Ovary (tissue), 3 donors: Measurements from ENCODE around the gene OARD1.

Experiments
- EP300 ChIP-seq: sonication (generic); formaldehyde crosslinking; IDR thresholded peaks from one replicate; pipeline ENCODE4 v1.6.1; 2017; ENCODE audit warnings: antibody characterized with exemption
- POLR2A ChIP-seq: fragments of 450-650 bp; IDR thresholded peaks from one replicate; pipeline ENCODE4 v1.6.1; 2017; ENCODE audit warnings: antibody characterized with exemption, mild to moderate bottlenecking, moderate library complexity
- TF ChIP-seq, protein P1 (sequence below), 3 donors: fragments of 450-650 bp in 2 of 3; fragments of 200-600 bp in 1 of 3; IDR thresholded peaks; one replicate each; pipeline versions ENCODE4 v1.5.1 to v1.8.0; 2016 to 2022; ENCODE audit warnings: antibody characterized with exemption in 3 of 3, mild to moderate bottlenecking in 1 of 3
- donor health status: DM: no; HTN: no; CAD: no.

DNA sequence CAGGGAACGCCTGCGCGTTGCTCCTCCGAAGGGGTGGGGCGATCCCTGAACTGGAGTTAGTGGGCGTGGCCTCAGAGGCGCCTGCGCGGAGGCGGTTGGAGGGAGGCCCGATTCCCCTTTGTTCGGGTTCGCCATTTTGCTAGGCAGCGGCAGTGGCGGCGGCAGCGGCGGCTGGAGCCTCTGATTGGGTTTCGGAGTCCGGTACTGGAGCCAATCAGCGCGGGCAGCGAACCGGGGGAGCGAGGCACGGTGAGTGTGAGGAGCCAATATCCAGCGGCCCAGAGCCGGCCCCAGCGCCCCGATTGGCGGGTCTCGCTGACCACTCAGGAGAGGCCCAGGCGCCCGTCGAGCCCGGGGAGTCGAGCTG lies 663 bp upstream of the OARD1 start, which contains the start of gene NFYA:
- TF ChIP-seq, protein P1, sequence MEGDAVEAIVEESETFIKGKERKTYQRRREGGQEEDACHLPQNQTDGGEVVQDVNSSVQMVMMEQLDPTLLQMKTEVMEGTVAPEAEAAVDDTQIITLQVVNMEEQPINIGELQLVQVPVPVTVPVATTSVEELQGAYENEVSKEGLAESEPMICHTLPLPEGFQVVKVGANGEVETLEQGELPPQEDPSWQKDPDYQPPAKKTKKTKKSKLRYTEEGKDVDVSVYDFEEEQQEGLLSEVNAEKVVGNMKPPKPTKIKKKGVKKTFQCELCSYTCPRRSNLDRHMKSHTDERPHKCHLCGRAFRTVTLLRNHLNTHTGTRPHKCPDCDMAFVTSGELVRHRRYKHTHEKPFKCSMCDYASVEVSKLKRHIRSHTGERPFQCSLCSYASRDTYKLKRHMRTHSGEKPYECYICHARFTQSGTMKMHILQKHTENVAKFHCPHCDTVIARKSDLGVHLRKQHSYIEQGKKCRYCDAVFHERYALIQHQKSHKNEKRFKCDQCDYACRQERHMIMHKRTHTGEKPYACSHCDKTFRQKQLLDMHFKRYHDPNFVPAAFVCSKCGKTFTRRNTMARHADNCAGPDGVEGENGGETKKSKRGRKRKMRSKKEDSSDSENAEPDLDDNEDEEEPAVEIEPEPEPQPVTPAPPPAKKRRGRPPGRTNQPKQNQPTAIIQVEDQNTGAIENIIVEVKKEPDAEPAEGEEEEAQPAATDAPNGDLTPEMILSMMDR (IDR thresholded peaks at IDR 0.05) = no peak
- TF ChIP-seq EP300 (no peak), POLR2A (no peak)
